HL-60 (cell line): ENCODE data around the gene DACT3.
"Not testable (repeated sequence)": the region's sequence is repeated elsewhere in the genome, so short reads cannot be mapped to it uniquely, and the experiment has no call there.

Experiments
- CTCF ChIP-seq: IDR thresholded peaks from one replicate; pipeline ENCODE4 v1.5.1; 2011; ENCODE audit warnings: low read length, control low read depth, inconsistent platforms; ENCODE audit not compliant: insufficient read depth
- GABPA ChIP-seq: IDR thresholded peaks from 2 replicates; pipeline ENCODE4 v1.6.1; 2012; ENCODE audit warnings: low read depth
- POLR2AphosphoS5 ChIP-seq: IDR thresholded peaks from 2 replicates; pipeline ENCODE4 v1.6.1; 2012; ENCODE audit warnings: low read depth
- REST ChIP-seq: IDR thresholded peaks from 2 replicates; pipeline ENCODE4 v1.6.1; 2012; ENCODE audit warnings: low read depth; ENCODE audit not compliant: insufficient replicate concordance

GRCh38 chr19:46628970-46629369 is 32.0 kb downstream of the DACT3 start:
- TF ChIP-seq CTCF, REST, POLR2AphosphoS5, GABPA: not testable (repeated sequence)
